Osteoblast (primary cell): ENCODE results near the gene COG4. TPM values are rescaled to one million over a fixed set of nuclear protein-coding genes. Genes with fewer than 3 reads are reported as not detected.
A peak's percentile ranks its signal among the peaks of the same experiment; 100 is the strongest.
"Not testable (repeated sequence)": the region's sequence is repeated elsewhere in the genome, so short reads cannot be mapped to it uniquely, and the experiment has no call there.

ENCODE experiments used
- DNase-seq: peaks from one replicate; pipeline ENCODE4 v3.0.0; 2011; ENCODE audit warnings: low spot score, mixed read lengths; ENCODE audit not compliant: insufficient read length; ENCODE audit errors: missing footprints
- H2AFZ ChIP-seq: 2 replicates; pipeline ENCODE4 v1.6.0; 2011; ENCODE audit warnings: mild to moderate bottlenecking, low read length
- H3K27ac ChIP-seq: 2 replicates; pipeline ENCODE4 v1.5.1; 2011; ENCODE audit warnings: mild to moderate bottlenecking, low read depth, low read length, moderate library complexity
- H3K27me3 ChIP-seq: 2 replicates; pipeline ENCODE4 v1.6.0; 2012; ENCODE audit warnings: mild to moderate bottlenecking, control low read depth, inconsistent platforms, low read length, moderate library complexity; ENCODE audit not compliant: insufficient read depth
- H3K36me3 ChIP-seq: 2 replicates; pipeline ENCODE4 v1.5.1; 2011; ENCODE audit warnings: mild to moderate bottlenecking, low read length, control low read depth, moderate library complexity; ENCODE audit not compliant: insufficient read depth
- H3K4me1 ChIP-seq: 2 replicates; pipeline ENCODE4 v1.5.1; 2011; ENCODE audit warnings: mild to moderate bottlenecking, low read length, control low read depth, moderate library complexity; ENCODE audit not compliant: insufficient read depth
- H3K4me2 ChIP-seq: 2 replicates; pipeline ENCODE4 v1.6.0; 2011; ENCODE audit warnings: mild to moderate bottlenecking, low read length; ENCODE audit not compliant: insufficient read depth
- H3K4me3 ChIP-seq: fragments of 200-600 bp; sonication (generic); 3 replicates; pipeline ENCODE4 v1.5.1; 2012; ENCODE audit warnings: mild to moderate bottlenecking, low read length, inconsistent platforms; ENCODE audit not compliant: insufficient read depth
- H3K79me2 ChIP-seq: 2 replicates; pipeline ENCODE4 v1.6.0; 2012; ENCODE audit warnings: mild to moderate bottlenecking, low read length, control low read depth, inconsistent platforms; ENCODE audit not compliant: insufficient read depth
- H3K9me3 ChIP-seq: 2 replicates; pipeline ENCODE4 v1.5.1; 2011; ENCODE audit warnings: low read depth, low read length, control low read depth
- H4K20me1 ChIP-seq: 2 replicates; pipeline ENCODE4 v1.6.0; 2012; ENCODE audit warnings: mild to moderate bottlenecking, low read length, control low read depth; ENCODE audit not compliant: insufficient read depth
- CTCF ChIP-seq: IDR thresholded peaks from 2 replicates; pipeline ENCODE4 v1.5.1; 2011; ENCODE audit warnings: mild to moderate bottlenecking, low read depth, low read length, moderate library complexity; ENCODE audit errors: extremely low read depth
- total RNA-seq: library from RNA; depleted of rRNA; stranded (reverse); fragments of >200 nt; gene quantifications from 2 replicates; pipeline ENCODE4 v1.2.3, GENCODE V29; 2012

Gene COG4
- total RNA-seq, 1 donor, result 61.5 TPM

GRCh38 chr16:70453117-70453891, 70.0 kb downstream of the COG4 start:
- Histone ChIP-seq H2AFZ (peak overlapping the region; percentile 98), H3K9me3 (no peaks in the 10 kb centered on the region), H4K20me1 (no peaks in the 10 kb centered on the region), H3K4me2 (peak overlapping the region; percentile 99), H3K4me1 (no peaks in the 10 kb centered on the region), H3K36me3 (no peaks in the 10 kb centered on the region), H3K27me3 (no peaks in the 10 kb centered on the region), H3K4me3 (peak overlapping the region; percentile 97), H3K27ac (peak overlapping the region; percentile 97), H3K79me2 (peaks cover 9% of the 10 kb centered on the region)
- no peak for TF ChIP-seq CTCF
- peak; percentile 48 for DNase-seq

GRCh38 chr16:70451004-70451340, 72.4 kb downstream of the COG4 start:
- not testable (repeated sequence) for H3K27ac ChIP-seq, H3K9me3 ChIP-seq, DNase-seq, H3K79me2 ChIP-seq, H3K36me3 ChIP-seq, H4K20me1 ChIP-seq, H3K4me1 ChIP-seq, H3K4me2 ChIP-seq, H3K27me3 ChIP-seq
- peak overlapping the region; percentile 37 for H3K4me3 ChIP-seq
- peak overlapping the region; percentile 62 for H2AFZ ChIP-seq

- peak overlapping the region; percentile 37 for H3K4me3 ChIP-seq
- H3K4me2 ChIP-seq, H2AFZ ChIP-seq, H3K27me3 ChIP-seq, H3K79me2 ChIP-seq, H4K20me1 ChIP-seq, DNase-seq, H3K4me1 ChIP-seq, H3K27ac ChIP-seq, H3K36me3 ChIP-seq, H3K9me3 ChIP-seq: not testable (repeated sequence)
Measured at GRCh38 chr16:70450142-70451003, 73.0 kb downstream of the COG4 start.

- no peak for DNase-seq
- Histone ChIP-seq H3K4me2 (no peak overlapping the region), H3K36me3 (no peaks in the 10 kb centered on the region), H3K27me3 (no peaks in the 10 kb centered on the region), H4K20me1 (no peaks in the 10 kb centered on the region), H3K4me1 (no peaks in the 10 kb centered on the region), H3K79me2 (no peaks in the 10 kb centered on the region), H3K27ac (no peak overlapping the region), H3K4me3 (no peak overlapping the region), H3K9me3 (no peaks in the 10 kb centered on the region), H2AFZ (no peak overlapping the region)
- TF ChIP-seq CTCF, result no peak
Measured at GRCh38 chr16:70448075-70448474, 75.3 kb downstream of the COG4 start.
